H1 (cell line): Measurements from ENCODE around the gene AP3D1. TPM values are rescaled to one million over a fixed set of nuclear protein-coding genes. Genes with fewer than 3 reads are reported as not detected.

ENCODE experiments used
- HDAC2 ChIP-seq, 2 experiments: fragments of 300-600 bp in 1 of 2; sonication (generic) in 1 of 2; IDR thresholded peaks; 2 replicates each; pipeline ENCODE4 v1.6.1; 2011 to 2012; ENCODE audit warnings: low read depth in 2 of 2, low read length in 2 of 2, mild to moderate bottlenecking in 2 of 2, moderate library complexity in 2 of 2, borderline replicate concordance in 1 of 2, inconsistent platforms in 1 of 2
- PHF8 ChIP-seq: fragments of 200-600 bp; sonication (generic); conservative IDR thresholded peaks from 2 replicates; pipeline ENCODE4 v1.7.1; 2012; ENCODE audit warnings: low read depth, mild to moderate bottlenecking, inconsistent platforms, low read length, moderate library complexity
- POLR2AphosphoS5 ChIP-seq: IDR thresholded peaks from 2 replicates; pipeline ENCODE4 v1.6.1; 2011; ENCODE audit warnings: low read depth, low read length
- polyA plus RNA-seq, 7 experiments: library from polyadenylated mRNA; depleted of rRNA in 3 of 7; stranded (reverse) in 5 of 7; unstranded in 2 of 7; fragments of >200 nt in 5 of 7; fragments of 200-250 nt in 2 of 7; gene quantifications; 1 replicate in 5 of 7; 2 replicates in 1 of 7; 4 replicates in 1 of 7; pipeline versions ENCODE4 v1.2.1 to v1.2.3, GENCODE V29; 2011 to 2013; ENCODE audit warnings: missing spikeins in 2 of 7, mixed read lengths in 2 of 7
- total RNA-seq: library from RNA; stranded (reverse); fragmentation: NEBNext Ultra II Directional; extraction: Animal tissue kit (Norgen Biotek cat#: 25700); gene quantifications from 2 replicates; pipeline ENCODE4 v1.2.1, GENCODE V29; 2021
- TF ChIP-seq, protein P1 (sequence below): IDR thresholded peaks from 2 replicates; pipeline ENCODE4 v1.6.1; 2012; ENCODE audit warnings: inconsistent platforms

Gene AP3D1
- total and polyA plus RNA-seq, 2 of the 8 experiments (the other 6 are each of a cell fraction or from before 2014, with no cell fraction given) = 161 to 174 TPM

DNA sequence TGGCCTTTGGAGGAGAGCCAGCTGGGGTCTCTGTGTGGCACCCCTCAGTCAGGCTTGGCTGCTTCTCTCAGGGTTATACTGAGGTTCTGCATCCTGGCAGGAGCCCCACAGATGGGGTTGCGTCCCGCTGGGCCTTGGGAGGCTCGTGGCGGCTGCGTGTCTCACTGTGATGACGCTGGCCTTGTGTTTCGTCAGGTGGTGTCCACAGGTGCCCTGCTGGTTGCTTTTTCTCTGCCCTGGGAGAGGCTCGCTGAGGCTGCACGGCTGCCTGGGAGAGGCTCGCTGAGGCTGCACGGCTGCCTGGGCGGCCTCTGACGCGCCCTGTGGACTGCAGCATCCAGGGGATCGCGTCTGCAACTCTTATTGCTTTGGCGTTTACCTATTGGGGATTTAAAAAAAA lies 27.7 kb upstream of the AP3D1 start (continued):
- TF ChIP-seq HDAC2 (IDR thresholded peaks at IDR 0.05; ENCODE audit: borderline replicate concordance in 1 of 2, low read depth in 2 of 2, low read length in 2 of 2) (no peak), PHF8 (no peak), POLR2AphosphoS5 (no peak)
- TF ChIP-seq, protein P1, sequence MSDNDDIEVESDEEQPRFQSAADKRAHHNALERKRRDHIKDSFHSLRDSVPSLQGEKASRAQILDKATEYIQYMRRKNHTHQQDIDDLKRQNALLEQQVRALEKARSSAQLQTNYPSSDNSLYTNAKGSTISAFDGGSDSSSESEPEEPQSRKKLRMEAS = no peak
